GM15510 (cell line): ENCODE data around the gene SNTB2.

Experiments used
- POLR2A ChIP-seq: IDR thresholded peaks from 3 replicates; pipeline ENCODE4 v1.6.1; 2011; ENCODE audit warnings: borderline replicate concordance; ENCODE audit not compliant: insufficient read length; ENCODE audit errors: extremely low read depth

Gene SNTB2

DNA sequence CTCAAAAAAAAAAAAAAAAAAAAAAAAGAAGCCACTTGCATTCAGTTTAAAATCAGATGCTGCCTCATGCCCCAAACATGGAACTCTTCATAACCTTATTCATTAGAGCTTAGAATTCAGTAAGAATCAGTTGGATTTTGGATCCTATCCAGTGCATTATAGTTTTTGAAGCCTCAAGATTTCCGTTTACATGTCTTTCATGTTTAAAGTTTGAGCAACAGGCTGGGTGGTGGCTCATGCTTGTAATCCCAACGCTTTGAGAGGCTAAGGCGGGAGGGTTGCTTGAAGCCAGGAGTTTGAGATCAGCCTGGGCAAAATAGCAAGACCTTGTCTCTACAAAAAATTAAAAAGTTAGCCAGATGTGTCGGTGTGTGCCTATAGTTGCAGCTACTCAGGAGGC, 55.0 kb downstream of the SNTB2 start:
- TF ChIP-seq POLR2A: no peak

DNA sequence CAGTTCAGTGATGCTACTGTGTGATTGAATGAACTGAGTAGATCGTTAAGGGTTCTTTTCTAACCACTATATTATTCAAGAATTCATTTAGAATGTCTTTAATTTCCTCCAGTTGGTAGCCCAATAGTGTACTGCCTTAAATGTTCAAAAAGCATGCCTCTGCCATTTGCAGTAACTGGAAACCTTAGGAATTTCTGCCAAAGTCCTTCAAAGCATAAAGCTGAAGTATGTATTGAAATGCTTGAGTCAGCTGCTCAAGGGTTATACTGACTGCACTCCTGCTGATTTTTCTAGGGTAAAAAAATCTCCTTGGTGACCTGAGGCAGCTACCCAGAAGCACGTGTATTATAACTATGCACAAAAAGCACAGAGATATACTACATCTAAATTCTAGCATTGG, 56.5 kb downstream of the SNTB2 start:
- no peak for TF ChIP-seq POLR2A

DNA sequence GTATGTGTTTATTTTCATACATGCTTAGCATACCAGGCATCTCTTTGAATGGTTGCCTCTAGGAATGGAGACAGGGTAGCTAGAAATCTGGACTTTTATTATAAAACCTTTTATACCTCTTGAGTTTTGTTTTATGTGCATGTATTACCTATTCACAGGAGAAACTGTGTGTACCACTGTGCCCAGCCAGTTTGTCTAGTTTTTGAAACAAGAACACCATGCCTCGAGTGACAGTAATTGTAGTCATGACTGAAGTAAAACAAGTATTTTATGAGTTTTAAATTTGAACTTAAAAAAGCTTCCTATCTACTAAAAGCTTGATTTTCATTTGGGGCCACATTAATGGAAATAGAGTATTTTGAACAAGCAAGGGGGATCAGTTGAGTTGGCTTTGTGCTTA, 57.4 kb downstream of the SNTB2 start:
- no peak for TF ChIP-seq POLR2A

GRCh38 chr16:69250081-69250480, 63.1 kb downstream of the SNTB2 start:
- no peak for TF ChIP-seq POLR2A

DNA sequence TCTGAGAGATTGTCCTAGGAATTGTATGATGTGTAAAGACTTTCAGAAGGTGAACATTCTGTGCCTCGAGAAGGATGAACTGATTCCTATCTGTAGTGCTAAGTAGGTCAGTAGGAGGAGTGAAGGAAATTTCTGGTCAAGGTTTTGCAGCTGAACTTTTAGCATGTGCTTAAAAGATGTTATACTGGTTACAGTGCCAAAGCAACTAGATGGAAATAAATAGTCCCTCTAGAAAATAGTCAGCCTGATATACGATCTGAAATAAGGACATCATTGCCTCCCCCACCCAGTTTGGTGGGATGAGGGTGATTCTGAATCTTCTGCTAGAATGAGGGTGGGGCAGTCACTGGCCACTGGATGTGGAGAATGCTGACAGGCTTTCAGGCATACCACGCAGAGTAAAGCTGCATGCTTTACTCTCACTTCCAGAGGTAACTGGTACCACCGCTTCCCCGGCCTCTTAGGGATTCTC, 66.9 kb downstream of the SNTB2 start:
- TF ChIP-seq POLR2A: no peak

- no peak for TF ChIP-seq POLR2A
Observed at GRCh38 chr16:69260019-69260418, 73.1 kb downstream of the SNTB2 start.

DNA sequence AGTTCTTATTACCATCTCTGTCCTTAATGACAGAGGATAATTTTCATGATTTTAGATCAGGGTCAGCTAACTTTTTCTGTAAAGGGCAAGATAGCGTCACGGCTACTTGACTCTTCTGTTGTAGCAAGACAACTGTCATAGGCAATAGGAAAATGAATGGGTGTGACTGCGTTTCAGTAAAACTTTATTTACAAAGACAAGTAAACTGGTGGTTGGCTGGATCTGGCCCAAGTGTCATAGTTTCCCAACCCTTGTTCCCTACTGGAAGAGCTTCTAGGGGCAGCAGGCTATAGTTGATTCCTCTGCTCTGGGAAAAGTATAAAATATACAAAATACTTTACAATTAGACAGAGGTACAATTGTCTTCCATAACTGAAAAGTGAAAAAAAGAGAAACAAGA, 73.5 kb downstream of the SNTB2 start:
- TF ChIP-seq POLR2A: no peak

DNA sequence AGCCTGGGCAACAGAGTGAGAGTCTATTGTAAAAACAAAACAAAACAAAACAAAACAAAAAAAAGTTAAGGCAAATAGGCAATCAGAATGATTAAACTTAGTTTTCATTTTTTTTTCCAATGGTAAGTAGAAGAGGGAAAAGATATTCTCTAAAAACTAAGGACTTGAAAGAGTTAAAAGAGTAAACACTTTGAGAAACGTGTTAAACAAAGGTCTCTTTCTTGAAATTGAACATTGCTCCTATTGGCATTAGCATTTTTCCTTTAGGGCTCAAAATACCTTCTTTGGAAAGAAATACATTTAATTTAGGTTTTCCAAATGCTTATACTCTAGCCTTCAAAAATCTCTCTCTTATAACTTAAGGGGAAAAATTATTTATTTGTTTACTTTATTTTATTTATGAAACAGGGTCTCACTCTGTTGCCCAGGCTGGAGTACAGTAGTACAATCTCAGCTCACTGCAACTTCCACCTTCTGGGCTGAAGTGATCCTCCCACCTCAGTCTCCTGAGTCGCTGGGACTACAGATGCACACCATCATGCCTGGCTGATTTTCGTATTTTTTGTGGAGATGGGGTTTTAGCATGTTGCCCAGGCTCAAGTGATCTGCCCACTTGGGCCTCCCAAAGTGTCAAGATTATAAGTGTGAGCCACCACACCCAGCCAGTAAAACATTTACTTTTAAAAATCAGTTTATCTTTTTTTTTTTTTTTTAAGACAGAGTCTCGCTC, 79.5 kb downstream of the SNTB2 start:
- TF ChIP-seq POLR2A: no peak

DNA sequence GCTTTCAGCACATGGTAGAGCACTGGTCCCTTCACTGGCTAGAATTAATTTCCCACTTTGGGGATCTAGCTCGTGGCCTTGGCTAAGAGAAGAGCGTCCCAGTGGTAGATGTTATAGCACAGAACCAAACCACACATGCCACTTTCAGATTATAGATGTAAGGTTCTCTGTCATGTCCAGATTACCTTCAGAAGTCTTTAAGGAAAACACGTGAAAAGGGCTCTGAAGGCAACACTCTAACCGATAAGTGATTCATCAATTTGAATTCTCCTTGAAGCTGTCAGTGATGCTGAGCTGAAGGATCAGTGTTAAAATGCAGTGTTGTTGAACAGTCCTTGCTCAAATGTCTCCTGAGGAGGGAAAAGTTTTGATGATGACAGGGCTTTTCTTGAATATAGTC, 80.7 kb downstream of the SNTB2 start:
- no peak for TF ChIP-seq POLR2A

GRCh38 chr16:69270395-69270794, 83.4 kb downstream of the SNTB2 start:
- TF ChIP-seq POLR2A: no peak

DNA sequence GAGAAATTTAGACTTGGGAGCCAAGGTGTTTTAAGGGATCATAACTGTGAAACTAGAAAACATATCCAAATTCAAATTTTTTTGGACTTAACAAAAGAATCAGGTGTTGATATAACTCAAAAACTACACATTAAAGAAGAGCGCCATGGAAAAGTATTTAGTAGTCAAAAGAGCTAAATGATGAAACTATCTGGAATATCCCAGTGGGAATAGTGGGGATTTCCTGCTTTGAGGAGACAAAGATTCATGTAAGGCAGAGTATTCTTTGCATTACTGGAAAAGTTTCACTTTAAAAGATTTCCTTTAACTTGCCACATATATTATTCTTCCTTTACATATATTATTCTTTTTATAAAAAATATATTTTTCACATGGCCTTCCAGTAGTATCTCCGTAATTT, 83.9 kb downstream of the SNTB2 start:
- TF ChIP-seq POLR2A: no peak

DNA sequence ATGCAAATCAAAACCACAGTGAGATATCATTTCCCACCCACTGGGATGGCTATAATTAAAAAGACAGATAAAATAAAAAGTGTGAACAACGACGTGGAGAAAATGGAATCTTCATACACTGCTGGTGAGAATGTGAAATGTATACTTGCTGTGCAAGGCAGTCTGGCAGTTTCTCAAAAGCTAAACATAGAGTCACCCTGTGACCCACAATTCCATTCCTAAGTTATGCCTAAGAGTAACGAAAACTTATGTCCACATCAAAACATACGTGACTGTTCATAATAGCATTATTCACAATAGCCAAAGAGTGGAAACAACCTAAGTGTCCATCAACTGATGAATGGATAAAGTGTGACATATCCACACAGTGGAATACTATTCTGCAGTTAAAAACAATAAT, 86.0 kb downstream of the SNTB2 start:
- TF ChIP-seq POLR2A: no peak

- no peak for TF ChIP-seq POLR2A
Observed at GRCh38 chr16:69274699-69275235, 87.8 kb downstream of the SNTB2 start.

GRCh38 chr16:69276148-69277115, 89.5 kb downstream of the SNTB2 start:
- TF ChIP-seq POLR2A: no peak

GRCh38 chr16:69277413-69277812, 90.4 kb downstream of the SNTB2 start:
- no peak for TF ChIP-seq POLR2A
